Progenitor cell of endocrine pancreas (in vitro differentiated cells): ENCODE results near the gene CHRM2. TPM values are rescaled to one million over a fixed set of nuclear protein-coding genes. Genes with fewer than 3 reads are reported as not detected.

Source experiments
- DNase-seq: peaks from one replicate; pipeline ENCODE4 v3.0.0; 2021; ENCODE audit warnings: low spot score; ENCODE audit not compliant: unreplicated experiment
- H3K27ac Mint-ChIP-seq: 2 replicates; pipeline ENCODE4 v1.8.0; 2021; ENCODE audit warnings: mild to moderate bottlenecking, moderate library complexity, mixed read lengths
- H3K27me3 Mint-ChIP-seq: 2 replicates; pipeline ENCODE4 v1.8.0; 2021; ENCODE audit warnings: mixed read lengths
- H3K36me3 Mint-ChIP-seq: 2 replicates; pipeline ENCODE4 v1.8.0; 2022; ENCODE audit warnings: mixed read lengths; ENCODE audit not compliant: insufficient read depth
- H3K4me1 Mint-ChIP-seq: 2 replicates; pipeline ENCODE4 v1.8.0; 2021; ENCODE audit warnings: low read depth, mixed read lengths
- H3K4me3 Mint-ChIP-seq: 2 replicates; pipeline ENCODE4 v1.8.0; 2021; ENCODE audit warnings: low read depth, mild to moderate bottlenecking, moderate library complexity, mixed read lengths
- H3K9me3 Mint-ChIP-seq: 2 replicates; pipeline ENCODE4 v1.8.0; 2021; ENCODE audit warnings: low read depth, mixed read lengths
- total RNA-seq: library from RNA; stranded (reverse); gene quantifications from 2 replicates; pipeline ENCODE4 v1.2.1, GENCODE V29; 2021
- TF ChIP-seq, protein P1 (sequence below): fragments of 200-600 bp; sonication (generic); IDR thresholded peaks from one replicate; pipeline ENCODE4 v1.5.0; 2021; ENCODE audit warnings: antibody characterized with exemption, mild to moderate bottlenecking; ENCODE audit not compliant: unreplicated experiment

The CHRM2 gene
- total RNA-seq, 1 donor from 2014 or later = not detected

DNA sequence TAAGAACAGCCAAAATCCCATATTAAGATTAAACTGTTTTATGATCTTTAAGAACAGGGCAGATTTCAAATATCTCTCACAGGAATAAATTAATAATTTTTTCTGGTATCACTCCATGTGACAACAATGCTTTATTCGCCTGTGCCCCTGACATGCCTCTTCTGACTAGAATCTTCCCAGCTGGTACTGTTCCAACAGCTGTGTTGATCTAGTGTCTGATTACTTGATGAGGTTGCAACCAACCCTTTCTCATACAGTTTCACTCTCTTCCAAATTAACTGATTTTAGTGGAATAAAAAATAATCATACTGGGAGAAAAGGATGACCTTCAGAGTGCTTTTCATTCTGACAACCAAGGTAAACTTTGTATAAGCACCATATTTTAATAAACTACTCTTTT lies 151.9 kb downstream of the CHRM2 start:
- Mint-ChIP-seq H3K4me3 (no peak overlapping the region), H3K27ac (no peak overlapping the region), H3K36me3 (no peaks in the 10 kb centered on the region), H3K4me1 (peaks cover 5% of the 10 kb centered on the region), H3K27me3 (no peaks in the 10 kb centered on the region), H3K9me3 (no peaks in the 10 kb centered on the region)
- TF ChIP-seq, protein P1, sequence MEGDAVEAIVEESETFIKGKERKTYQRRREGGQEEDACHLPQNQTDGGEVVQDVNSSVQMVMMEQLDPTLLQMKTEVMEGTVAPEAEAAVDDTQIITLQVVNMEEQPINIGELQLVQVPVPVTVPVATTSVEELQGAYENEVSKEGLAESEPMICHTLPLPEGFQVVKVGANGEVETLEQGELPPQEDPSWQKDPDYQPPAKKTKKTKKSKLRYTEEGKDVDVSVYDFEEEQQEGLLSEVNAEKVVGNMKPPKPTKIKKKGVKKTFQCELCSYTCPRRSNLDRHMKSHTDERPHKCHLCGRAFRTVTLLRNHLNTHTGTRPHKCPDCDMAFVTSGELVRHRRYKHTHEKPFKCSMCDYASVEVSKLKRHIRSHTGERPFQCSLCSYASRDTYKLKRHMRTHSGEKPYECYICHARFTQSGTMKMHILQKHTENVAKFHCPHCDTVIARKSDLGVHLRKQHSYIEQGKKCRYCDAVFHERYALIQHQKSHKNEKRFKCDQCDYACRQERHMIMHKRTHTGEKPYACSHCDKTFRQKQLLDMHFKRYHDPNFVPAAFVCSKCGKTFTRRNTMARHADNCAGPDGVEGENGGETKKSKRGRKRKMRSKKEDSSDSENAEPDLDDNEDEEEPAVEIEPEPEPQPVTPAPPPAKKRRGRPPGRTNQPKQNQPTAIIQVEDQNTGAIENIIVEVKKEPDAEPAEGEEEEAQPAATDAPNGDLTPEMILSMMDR = no peak
- no peak for DNase-seq

DNA sequence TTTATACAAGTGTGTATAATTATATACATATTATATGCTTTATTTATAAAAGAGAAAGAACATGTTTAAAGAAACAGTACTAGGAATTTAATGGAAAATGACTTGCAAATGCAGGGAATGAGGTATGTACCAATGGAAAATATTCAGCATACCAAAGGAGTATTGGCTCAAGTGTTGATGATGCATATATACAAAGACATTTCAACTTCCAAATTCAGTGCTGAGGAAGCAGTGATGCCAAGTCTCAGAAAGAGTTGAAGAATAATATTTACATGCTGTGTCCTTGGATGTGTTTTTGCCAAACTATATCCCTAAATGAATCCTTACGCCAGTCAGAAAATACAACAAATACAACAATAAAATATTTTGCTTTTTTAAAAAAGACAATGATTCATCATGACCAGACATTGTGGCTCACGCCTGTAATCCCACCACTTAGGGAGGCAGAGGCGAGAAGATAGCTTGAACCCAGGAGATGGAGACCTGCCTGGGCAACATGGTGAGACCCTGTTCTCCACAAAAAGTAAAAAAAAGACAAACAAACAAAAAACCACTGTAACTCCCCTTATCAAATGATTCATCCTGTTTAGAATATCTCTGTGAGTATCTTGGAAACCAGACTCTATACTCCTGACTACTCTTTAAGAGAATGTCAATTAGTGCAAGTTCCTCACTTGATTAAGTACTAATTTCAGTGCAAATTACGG lies 157.2 kb downstream of the CHRM2 start:
- TF ChIP-seq, protein P1 = no peak
- Mint-ChIP-seq H3K36me3 (no peaks in the 10 kb centered on the region), H3K27ac (no peak overlapping the region), H3K27me3 (no peaks in the 10 kb centered on the region), H3K4me1 (no peaks in the 10 kb centered on the region), H3K4me3 (no peak overlapping the region), H3K9me3 (no peaks in the 10 kb centered on the region)
- no peak for DNase-seq

DNA sequence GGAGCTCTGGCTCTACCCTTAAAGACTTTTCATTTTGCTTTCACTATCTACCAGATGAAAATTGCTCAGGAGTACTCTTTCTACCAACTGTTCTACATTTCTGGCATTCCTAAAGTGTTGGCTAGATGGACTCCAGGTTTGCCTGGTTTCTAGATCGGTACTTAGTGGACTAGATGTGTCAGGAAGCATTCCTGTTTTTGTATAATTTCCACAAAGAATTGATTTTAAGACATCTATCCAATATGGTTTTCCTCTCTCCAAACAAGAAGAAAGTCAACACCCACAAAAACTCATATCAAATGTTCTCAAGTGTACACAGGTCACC lies 157.7 kb downstream of the CHRM2 start:
- Mint-ChIP-seq H3K27me3 (no peaks in the 10 kb centered on the region), H3K4me1 (no peaks in the 10 kb centered on the region), H3K27ac (no peak overlapping the region), H3K4me3 (no peak overlapping the region), H3K9me3 (no peaks in the 10 kb centered on the region), H3K36me3 (no peaks in the 10 kb centered on the region)
- DNase-seq = no peak
- TF ChIP-seq, protein P1 = no peak

DNA sequence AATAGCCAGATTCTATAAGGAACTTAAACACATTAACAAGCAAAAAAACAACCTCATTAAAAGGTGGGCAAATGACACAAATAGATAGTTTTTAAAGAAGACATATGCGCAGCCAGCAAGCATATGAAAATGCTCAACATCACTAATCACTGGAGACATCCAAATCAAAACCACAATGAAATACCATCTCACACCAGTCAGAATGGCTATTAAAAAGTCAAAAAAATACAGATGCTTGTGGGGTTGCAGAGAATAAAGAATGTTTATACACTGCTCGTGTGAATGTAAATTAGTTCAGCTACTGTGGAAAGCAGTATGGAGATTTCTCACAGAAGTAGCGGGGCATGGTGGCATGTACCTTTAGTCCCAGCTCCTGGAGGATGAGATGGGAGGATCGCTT lies 164.0 kb downstream of the CHRM2 start:
- TF ChIP-seq, protein P1 = no peak
- Mint-ChIP-seq H3K27ac (no peak overlapping the region), H3K9me3 (no peaks in the 10 kb centered on the region), H3K4me3 (no peak overlapping the region), H3K4me1 (no peaks in the 10 kb centered on the region), H3K36me3 (no peaks in the 10 kb centered on the region), H3K27me3 (no peaks in the 10 kb centered on the region)
- DNase-seq = no peak

DNA sequence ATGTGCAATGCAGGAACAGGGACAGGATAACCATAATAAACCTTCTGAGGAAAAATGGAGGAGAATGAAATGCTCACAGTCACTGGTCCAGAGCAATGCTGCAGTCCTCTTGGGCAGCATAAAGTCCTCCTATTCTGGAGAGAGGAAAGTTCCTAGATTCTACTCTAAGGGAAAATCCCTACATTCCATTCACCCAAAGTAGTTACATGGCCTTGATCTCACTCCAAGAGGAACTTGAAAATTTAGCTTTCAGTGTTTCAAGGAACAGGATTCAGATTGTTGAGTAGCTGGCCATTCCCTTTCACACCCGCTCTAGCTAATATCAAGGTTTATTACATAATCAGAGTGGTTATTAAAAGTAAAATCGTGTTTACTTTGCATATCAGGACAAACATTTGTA lies 168.3 kb downstream of the CHRM2 start:
- TF ChIP-seq, protein P1 = no peak
- no peaks in the 10 kb centered on the region for H3K9me3 Mint-ChIP-seq
- H3K27ac Mint-ChIP-seq = no peak overlapping the region
- H3K4me3 Mint-ChIP-seq = no peak overlapping the region
- DNase-seq = no peak
- H3K27me3 Mint-ChIP-seq = no peaks in the 10 kb centered on the region
- no peaks in the 10 kb centered on the region for H3K4me1 Mint-ChIP-seq
- no peaks in the 10 kb centered on the region for H3K36me3 Mint-ChIP-seq
